Upper lobe of left lung (tissue), 6 donors: ENCODE measurements around the gene CCM2. TPM values are rescaled to one million over a fixed set of nuclear protein-coding genes. Genes with fewer than 3 reads are reported as not detected.

ENCODE experiments used
- ATAC-seq, 2 donors: fragments of 200-7000 bp; cut with Tn5 transposase; one replicate each; pipeline ENCODE4 v1.9.1; 2022; ENCODE audit warnings: mild to moderate bottlenecking in 2 of 2, moderate library complexity in 2 of 2; ENCODE audit not compliant: low FRiP score in 2 of 2
- DNase-seq, 2 donors: peaks; one replicate each; pipeline ENCODE4 v3.0.0-alpha.2; 2019 to 2020
- H3K27ac ChIP-seq, 4 donors: fragments of 200-600 bp; sonication (generic); one replicate each; pipeline ENCODE4 v1.5.1; 2016 to 2019
- H3K27me3 ChIP-seq, 4 donors: fragments of 200-600 bp; sonication (generic); one replicate each; pipeline ENCODE4 v1.5.1; 2017 to 2019
- H3K36me3 ChIP-seq, 4 donors: fragments of 200-600 bp; sonication (generic); one replicate each; pipeline ENCODE4 v1.5.1; 2016 to 2019
- H3K4me1 ChIP-seq, 4 donors: fragments of 200-600 bp; sonication (generic); one replicate each; pipeline ENCODE4 v1.5.1; 2018 to 2019
- H3K4me3 ChIP-seq, 4 donors: fragments of 200-600 bp; sonication (generic); one replicate each; pipeline ENCODE4 v1.5.1; 2017 to 2019; ENCODE audit warnings: mild to moderate bottlenecking in 2 of 4, moderate library complexity in 1 of 4
- H3K9me3 ChIP-seq, 4 donors: fragments of 200-600 bp; sonication (generic); one replicate each; pipeline ENCODE4 v1.5.1; 2018 to 2019
- CTCF ChIP-seq, 6 experiments: fragments of 450-650 bp in 4 of 6; fragments of 200-600 bp in 2 of 6; sonication (generic) in 2 of 6; IDR thresholded peaks; one replicate each; pipeline ENCODE4 v1.5.1; 2016 to 2019; ENCODE audit warnings: antibody characterized with exemption in 6 of 6
- EP300 ChIP-seq, 4 donors: sonication (generic); formaldehyde crosslinking; IDR thresholded peaks; one replicate each; pipeline ENCODE4 v1.5.1; 2017; ENCODE audit warnings: antibody characterized with exemption in 4 of 4, control low read depth in 2 of 4
- POLR2A ChIP-seq, 4 donors: fragments of 450-650 bp; IDR thresholded peaks; one replicate each; pipeline ENCODE4 v1.5.1; 2016 to 2017; ENCODE audit warnings: antibody characterized with exemption in 4 of 4, mild to moderate bottlenecking in 2 of 4
- POLR2AphosphoS5 ChIP-seq, 2 donors: sonication (generic); formaldehyde crosslinking; IDR thresholded peaks; one replicate each; pipeline ENCODE4 v1.5.1; 2017; ENCODE audit warnings: antibody characterized with exemption in 2 of 2
- WGBS, 2 donors: methylation state at CpG; one replicate each; pipeline ENCODE4 v1.1.5; 2017 to 2018; 5-methylcytosine and 5-hydroxymethylcytosine counted together
- total RNA-seq, 6 donors: library from RNA; depleted of rRNA in 4 of 6; stranded (reverse); fragments of >200 nt in 4 of 6; gene quantifications; one replicate each; pipeline versions ENCODE4 v1.1.0 to v1.2.1, GENCODE V29; 2016 to 2021
- donor health status: DM: no; HTN: no; CAD: no; lungs with moderate emphysema.
- donor health status: DM: no; HTN: yes; CAD: no; lungs with severe emphysema.

Gene CCM2
- total RNA-seq, 6 donors from 2014 or later: 30.9 to 63.9 (median 46.8) TPM

- Histone ChIP-seq H3K27ac (no peak overlapping the region), H3K9me3 (no peaks in the 10 kb centered on the region), H3K36me3 (peaks cover 73 to 99% (median 91%) of the 10 kb centered on the region in 4 donors), H3K4me1 (peaks cover under 1 to 17% (median 14%) of the 10 kb centered on the region in 4 donors), H3K27me3 (no peaks in the 10 kb centered on the region), H3K4me3 (no peak overlapping the region)
- no peak for DNase-seq
- ATAC-seq: no peak
- TF ChIP-seq CTCF (IDR thresholded peaks at IDR 0.05) (no peak), EP300 (IDR thresholded peaks at IDR 0.05) (no peak), POLR2AphosphoS5 (IDR thresholded peaks at IDR 0.05) (no peak), POLR2A (IDR thresholded peaks at IDR 0.05) (no peak)
- 94 to 97% methylated on average over 8 to 14 of the region's 14 CpGs for WGBS, 2 donors
Measured at GRCh38 chr7:45102785-45103712, 103.0 kb downstream of the CCM2 start.

DNA sequence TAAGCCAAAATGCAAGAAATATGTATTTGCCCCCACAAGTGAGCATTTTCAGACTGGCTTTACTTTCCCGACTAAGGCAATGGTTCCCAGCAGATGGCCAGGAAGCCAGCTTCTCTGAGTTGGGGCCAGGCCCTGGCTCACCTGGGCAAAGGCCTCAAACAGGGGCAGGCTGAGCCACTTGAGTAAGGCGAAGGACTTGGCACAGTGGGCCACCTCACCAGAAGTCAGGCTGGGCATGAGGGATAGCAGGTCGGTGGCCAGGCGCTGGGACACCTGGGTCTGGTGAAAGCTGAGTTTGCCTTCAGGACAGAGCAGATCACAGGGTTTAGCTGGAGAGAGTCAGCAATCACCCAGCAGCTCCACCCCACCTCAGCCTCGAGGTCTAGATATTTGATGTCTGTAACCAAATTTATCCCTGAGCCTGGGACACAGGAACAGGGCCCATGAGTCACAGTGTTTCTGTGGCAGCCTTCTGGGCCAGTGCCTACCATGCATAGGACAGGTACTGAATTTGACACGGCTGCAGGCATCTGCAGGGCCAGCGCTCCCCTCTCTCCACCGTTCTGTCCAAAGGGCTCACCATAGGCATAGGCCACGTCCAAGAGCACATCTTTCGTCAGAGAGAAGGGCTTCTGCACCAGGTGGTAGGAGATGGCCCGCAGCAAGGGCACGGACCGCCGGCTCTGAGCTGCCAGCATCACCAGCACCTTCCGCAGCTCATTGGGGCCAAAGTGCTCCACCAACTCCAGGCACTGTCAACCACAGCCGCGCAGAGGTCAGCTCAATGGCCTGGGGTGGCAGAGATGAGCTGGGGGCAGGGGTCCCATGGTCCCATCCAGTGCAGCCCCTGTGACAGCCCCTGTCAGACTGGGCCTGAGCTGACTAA, 104.2 kb downstream of the CCM2 start:
- WGBS, 2 donors: 94 to 95% methylated on average over 14 to 15 of the region's 17 CpGs
- DNase-seq (no peak), ATAC-seq (no peak)
- Histone ChIP-seq H3K4me3 (no peak overlapping the region), H3K9me3 (no peaks in the 10 kb centered on the region), H3K27me3 (no peaks in the 10 kb centered on the region), H3K4me1 (peaks cover 11 to 28% (median 21%) of the 10 kb centered on the region in 4 donors), H3K36me3 (peaks cover 73 to 100% (median 100%) of the 10 kb centered on the region in 4 donors), H3K27ac (no peak overlapping the region)
- no peak for TF ChIP-seq POLR2AphosphoS5 (IDR thresholded peaks at IDR 0.05)
- TF ChIP-seq POLR2A (IDR thresholded peaks at IDR 0.05): no peak
- TF ChIP-seq CTCF (IDR thresholded peaks at IDR 0.05): no peak
- no peak for TF ChIP-seq EP300 (IDR thresholded peaks at IDR 0.05)

GRCh38 chr7:45104844-45105587, 105.0 kb downstream of the CCM2 start:
- ATAC-seq (no peak), DNase-seq (no peak)
- H3K4me1 ChIP-seq: peaks cover 13 to 36% (median 23%) of the 10 kb centered on the region in 4 donors
- no peaks in the 10 kb centered on the region for H3K9me3 ChIP-seq
- H3K4me3 ChIP-seq: no peak overlapping the region
- 90 to 95% methylated on average over 5 to 12 of the region's 12 CpGs for WGBS, 2 donors
- TF ChIP-seq POLR2A (IDR thresholded peaks at IDR 0.05): no peak
- no peak for TF ChIP-seq POLR2AphosphoS5 (IDR thresholded peaks at IDR 0.05)
- TF ChIP-seq EP300 (IDR thresholded peaks at IDR 0.05): no peak
- TF ChIP-seq CTCF (IDR thresholded peaks at IDR 0.05): no peak
- peaks cover 73 to 92% (median 91%) of the 10 kb centered on the region in 4 donors for H3K36me3 ChIP-seq
- no peaks in the 10 kb centered on the region for H3K27me3 ChIP-seq
- H3K27ac ChIP-seq: no peak overlapping the region

DNA sequence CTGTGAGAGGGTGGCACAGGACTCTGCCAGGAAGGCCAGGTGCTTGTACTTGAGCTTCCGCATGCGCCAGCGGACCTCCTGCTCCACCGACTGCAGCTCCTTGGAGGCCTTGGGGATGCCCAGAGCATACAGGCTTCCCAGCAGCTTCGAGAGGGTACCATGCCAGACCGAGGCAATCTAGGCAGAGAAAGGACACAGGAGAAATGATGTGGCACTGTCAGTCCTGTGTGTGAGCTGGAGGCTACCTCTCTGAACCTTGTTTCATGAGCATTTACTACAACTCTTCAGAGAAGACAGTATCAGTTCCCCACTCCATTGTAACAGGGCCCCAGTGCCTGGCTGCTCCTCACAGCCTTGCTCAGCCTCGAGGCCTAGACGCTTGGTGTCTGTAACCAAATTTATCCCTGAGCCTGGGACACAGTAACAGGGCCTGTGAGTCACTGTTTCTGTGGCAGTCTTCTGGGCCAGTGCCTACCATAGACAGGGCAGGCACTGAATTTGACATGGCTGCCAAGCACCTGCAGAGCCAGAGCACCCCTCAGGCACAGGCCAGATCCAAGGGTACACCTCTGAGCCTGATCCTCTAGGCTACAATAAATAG, 105.7 kb downstream of the CCM2 start:
- 89 to 95% methylated on average over 6 to 8 of the region's 8 CpGs for WGBS, 2 donors
- DNase-seq: no peak
- H3K27me3 ChIP-seq: no peaks in the 10 kb centered on the region
- TF ChIP-seq EP300 (IDR thresholded peaks at IDR 0.05) (no peak), POLR2A (IDR thresholded peaks at IDR 0.05) (no peak), POLR2AphosphoS5 (IDR thresholded peaks at IDR 0.05) (no peak), CTCF (IDR thresholded peaks at IDR 0.05) (no peak)
- ATAC-seq: no peak
- no peak overlapping the region for H3K4me3 ChIP-seq
- peaks cover 66 to 85% (median 85%) of the 10 kb centered on the region in 4 donors for H3K36me3 ChIP-seq
- H3K27ac ChIP-seq: no peak overlapping the region
- peaks cover 14 to 42% (median 30%) of the 10 kb centered on the region in 4 donors for H3K4me1 ChIP-seq
- no peaks in the 10 kb centered on the region for H3K9me3 ChIP-seq
